GM12872 (cell line): ENCODE data around the gene ADGRG4.

ENCODE experiments used
- TF ChIP-seq, protein P1 (sequence below): IDR thresholded peaks from 3 replicates; pipeline ENCODE4 v1.5.1; 2011; ENCODE audit warnings: low read depth, mild to moderate bottlenecking, low read length, moderate library complexity; ENCODE audit not compliant: insufficient read depth

ADGRG4 gene

DNA sequence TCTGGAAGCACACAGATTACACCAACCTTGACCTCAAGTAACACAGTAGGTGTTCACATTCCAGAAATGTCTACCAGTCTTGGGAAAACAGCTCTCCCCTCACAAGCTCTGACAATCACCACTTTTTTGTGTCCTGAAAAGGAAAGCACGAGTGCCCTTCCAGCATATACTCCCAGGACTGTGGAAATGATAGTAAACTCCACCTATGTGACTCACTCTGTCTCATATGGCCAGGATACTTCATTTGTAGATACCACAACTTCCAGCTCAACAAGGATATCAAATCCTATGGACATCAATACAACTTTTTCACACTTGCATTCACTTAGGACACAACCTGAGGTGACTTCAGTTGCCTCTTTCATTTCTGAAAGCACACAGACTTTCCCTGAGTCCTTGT, 46.9 kb downstream of the ADGRG4 start:
- TF ChIP-seq, protein P1, sequence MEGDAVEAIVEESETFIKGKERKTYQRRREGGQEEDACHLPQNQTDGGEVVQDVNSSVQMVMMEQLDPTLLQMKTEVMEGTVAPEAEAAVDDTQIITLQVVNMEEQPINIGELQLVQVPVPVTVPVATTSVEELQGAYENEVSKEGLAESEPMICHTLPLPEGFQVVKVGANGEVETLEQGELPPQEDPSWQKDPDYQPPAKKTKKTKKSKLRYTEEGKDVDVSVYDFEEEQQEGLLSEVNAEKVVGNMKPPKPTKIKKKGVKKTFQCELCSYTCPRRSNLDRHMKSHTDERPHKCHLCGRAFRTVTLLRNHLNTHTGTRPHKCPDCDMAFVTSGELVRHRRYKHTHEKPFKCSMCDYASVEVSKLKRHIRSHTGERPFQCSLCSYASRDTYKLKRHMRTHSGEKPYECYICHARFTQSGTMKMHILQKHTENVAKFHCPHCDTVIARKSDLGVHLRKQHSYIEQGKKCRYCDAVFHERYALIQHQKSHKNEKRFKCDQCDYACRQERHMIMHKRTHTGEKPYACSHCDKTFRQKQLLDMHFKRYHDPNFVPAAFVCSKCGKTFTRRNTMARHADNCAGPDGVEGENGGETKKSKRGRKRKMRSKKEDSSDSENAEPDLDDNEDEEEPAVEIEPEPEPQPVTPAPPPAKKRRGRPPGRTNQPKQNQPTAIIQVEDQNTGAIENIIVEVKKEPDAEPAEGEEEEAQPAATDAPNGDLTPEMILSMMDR = no peak

DNA sequence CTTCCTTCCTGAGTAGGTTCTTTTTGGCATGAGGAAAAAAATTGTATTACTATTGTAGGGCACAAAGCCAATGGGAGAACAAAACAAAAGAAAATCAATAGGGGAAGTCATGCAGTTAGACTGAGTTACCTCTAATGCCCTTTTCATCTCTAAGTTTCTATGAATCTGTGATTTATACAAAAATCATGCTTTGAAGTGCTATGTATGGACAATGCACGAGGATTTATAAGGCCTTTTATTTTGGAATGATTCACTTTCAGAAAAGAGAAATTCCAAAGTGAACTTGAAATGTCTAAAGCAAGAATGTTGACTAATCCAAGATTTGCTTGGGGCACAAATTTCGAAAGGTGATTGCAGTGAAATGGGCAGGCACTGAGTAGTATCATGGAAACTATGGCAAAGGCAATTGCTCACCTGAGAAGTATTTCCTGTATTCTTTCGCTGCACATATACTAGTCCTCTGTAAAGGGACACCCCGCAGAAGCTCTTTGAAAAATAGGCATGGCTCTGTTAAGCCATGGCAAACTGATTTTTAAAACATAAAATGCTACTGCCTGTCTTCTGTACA, 52.8 kb downstream of the ADGRG4 start:
- TF ChIP-seq, protein P1 = no peak

DNA sequence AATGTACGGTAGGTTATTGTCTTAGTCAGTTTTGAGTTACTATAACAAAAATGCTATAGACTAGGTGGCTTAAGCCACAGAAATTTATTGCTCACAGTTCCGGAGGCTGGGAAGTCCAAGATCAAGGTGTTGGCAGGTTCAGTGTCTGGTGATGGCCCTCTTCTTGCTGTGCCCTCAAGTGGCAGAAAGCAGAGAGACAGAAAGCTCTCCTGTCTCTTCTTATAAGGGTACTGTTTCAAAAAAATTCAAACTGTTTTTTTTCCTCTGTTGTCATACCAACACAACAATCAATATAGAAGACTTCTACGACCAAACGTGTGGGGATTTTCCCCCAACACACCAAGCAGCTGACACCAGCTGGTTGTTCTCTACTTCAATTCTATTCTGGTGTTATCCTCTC, 53.4 kb downstream of the ADGRG4 start:
- TF ChIP-seq, protein P1 = no peak

DNA sequence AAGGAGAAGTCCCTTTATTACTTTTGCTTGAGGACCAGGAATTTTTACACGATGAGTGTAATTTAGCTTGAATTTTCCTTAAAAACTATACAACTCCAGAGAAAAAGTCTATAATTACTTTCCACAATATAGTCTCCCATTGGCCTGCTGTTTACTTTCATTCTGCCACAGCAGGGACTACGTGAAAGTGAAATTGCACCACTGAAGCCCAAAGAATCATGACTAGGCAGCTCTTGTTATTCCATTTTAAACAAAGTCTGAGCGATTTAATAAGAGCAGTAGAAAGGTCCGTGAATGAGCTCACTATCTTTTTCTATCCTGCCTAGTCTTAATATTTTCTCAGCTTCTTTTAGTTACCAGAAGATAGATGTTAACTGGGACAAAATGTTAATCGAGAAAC, 68.6 kb downstream of the ADGRG4 start:
- TF ChIP-seq, protein P1 = no peak

DNA sequence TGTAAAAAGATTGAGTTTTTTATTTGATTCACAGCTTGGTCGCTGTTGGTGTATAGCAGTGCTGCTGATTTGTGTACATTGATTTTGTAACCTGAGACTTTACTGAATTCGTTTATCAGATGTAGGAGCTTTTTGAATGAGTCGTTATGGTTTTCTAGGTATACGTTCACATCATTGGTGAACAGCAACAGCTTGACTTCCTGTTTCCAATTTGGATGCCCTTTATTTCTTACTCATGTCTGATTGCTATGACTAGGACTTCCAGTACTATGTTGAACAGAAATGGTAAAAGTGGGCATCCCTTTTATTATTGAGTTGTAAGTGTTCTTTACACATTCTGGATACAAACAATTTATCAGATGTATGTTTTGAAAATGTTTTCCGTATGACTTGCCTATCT, 76.0 kb downstream of the ADGRG4 start:
- TF ChIP-seq, protein P1 = no peak

DNA sequence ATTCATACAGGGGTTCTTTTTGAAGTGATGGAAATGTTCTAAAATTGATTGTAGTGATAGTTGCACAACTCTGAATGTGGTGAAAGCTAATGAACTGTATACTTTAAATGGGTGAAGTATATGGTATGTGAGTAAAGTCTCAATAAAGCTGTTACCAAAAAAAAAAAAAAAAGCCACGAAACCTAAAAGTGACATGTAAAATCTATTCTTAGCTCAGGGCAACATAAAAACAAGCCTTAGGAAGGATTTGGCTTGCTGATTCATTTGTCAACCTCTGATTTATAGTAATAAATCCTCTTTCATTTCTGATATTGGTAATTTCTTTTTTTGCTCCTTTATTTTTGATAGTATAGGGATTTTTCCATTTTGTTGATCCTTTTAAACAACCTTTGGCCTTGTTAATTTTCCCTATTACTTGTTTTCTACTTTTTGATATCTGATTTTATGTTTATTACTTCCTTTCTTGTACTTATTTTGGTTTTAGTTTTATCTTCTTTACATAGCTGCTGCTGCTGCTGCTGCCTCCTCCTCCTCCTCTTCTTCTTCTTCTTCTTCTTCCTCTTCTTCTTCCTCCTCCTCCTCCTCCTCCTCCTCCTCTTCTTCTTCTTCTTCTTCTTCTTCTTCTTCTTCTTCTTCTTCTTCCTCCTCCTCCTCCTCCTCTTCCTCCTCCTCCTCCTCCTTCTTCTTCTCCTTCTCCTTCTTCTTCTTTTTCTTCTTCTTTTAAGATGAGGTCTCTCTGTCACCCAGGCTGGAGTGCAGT, 79.4 kb downstream of the ADGRG4 start:
- TF ChIP-seq, protein P1 = no peak

DNA sequence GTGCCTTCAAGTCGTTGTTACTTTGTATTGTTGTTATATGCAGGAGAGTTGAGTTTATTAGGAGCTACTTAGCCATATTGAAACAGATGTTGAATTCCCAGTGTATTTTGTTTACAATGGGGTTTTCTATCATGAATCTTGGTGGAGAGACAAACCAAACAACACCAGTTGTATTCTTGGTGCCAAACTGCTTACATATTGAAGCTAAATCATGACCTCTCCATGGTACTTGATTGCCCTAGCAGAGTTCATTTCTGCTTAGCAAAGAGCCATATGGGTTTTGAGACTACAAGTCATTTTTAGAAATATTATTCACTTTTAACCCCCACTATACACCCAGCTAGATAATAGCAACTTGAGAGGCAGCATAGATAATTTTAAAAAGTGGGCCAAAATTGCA, 85.4 kb downstream of the ADGRG4 start:
- TF ChIP-seq, protein P1 = no peak
